LNCAP (cell line): ENCODE measurements around the gene RGL3.

ENCODE experiments used
- CTCF ChIP-seq: fragments of 450-650 bp; IDR thresholded peaks from 2 replicates; pipeline ENCODE4 v1.5.1; 2017; ENCODE audit warnings: mild to moderate bottlenecking

Gene RGL3

GRCh38 chr19:11418094-11418548 lies 993 bp downstream of the RGL3 start:
- no peak for TF ChIP-seq CTCF

- TF ChIP-seq CTCF, result no peak
Observed at GRCh38 chr19:11416346-11417052, 2.6 kb downstream of the RGL3 start.

- TF ChIP-seq CTCF, result no peak
Observed at GRCh38 chr19:11414544-11414943, 4.6 kb downstream of the RGL3 start.

GRCh38 chr19:11410682-11411081 lies 8.4 kb downstream of the RGL3 start:
- TF ChIP-seq CTCF, result no peak

GRCh38 chr19:11408591-11408990 lies 10.5 kb downstream of the RGL3 start:
- no peak for TF ChIP-seq CTCF

- no peak for TF ChIP-seq CTCF
Observed at GRCh38 chr19:11405846-11406643, 13.1 kb downstream of the RGL3 start.

- TF ChIP-seq CTCF, result no peak
Observed at GRCh38 chr19:11404588-11405222, 14.4 kb downstream of the RGL3 start.
